GM21367 (cell line): ENCODE data around the gene SMCHD1.

Source experiments
- ATAC-seq: cut with Tn5 transposase; IDR thresholded peaks from one replicate; pipeline ENCODE4 v1.9.1; 2021; ENCODE audit not compliant: unreplicated experiment

Gene SMCHD1

DNA sequence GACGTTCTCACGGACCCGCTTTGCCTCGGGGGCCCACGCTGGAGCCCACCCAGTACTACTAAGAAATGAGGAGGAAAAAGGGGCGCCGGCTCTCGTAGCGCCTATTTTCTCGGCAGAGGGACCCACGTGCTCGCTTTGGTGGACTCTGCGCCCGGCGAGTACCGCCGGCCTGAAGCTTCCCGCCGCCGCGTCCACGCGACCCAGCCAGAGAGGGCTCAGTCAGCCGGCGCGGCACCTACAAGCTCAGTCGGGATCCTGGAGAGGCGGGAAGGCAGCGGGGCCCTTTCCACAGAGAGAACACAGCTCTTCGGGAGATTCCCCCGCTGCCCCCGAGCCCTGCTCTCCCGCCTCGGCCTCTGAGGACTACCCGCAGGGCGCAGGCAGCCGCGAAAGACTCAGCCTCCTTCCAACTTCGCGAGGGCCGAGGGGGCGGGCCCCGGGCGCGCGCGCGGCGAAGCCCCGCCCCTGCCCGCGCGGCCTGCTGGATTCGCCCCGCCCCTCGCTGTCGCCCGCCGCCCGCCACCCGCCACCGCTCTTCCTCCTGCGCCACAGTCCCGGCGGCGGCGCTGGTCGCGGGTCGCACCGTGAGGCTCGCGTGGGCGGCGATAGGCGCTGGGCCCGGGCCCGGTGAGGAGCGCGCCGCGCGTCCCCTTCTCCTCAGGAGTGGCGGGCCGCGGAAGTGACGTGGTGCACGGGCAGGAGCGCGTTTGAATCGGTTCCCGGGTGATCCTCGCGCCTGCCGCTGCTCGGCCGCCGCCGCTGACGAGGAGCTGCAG lies at the start of gene SMCHD1:
Gene SMCHD1, plus strand, starts transcription at position 549 of the 776 bp plus-strand sequence. CDS start 350 bp downstream, outside the sequence.
- ATAC-seq, result peak; percentile 62

DNA sequence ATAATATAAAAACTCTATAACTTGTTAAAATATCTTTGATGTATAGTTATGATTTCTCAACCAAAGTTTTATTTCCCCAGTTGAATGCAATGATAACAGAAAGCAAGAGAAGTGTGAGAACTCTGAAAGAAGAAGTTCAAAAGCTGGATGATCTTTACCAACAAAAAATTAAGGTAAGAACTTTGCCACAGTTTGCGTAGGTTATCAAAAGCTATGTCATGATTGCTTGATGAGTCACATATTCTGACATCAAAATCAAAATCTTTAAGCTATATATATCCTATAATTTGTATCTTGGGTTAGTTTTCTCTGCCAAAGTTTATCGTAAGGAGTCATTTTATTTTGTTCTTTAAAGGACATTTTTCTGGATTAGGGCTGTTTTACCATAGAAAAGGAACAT lies 49.2 kb upstream of the SMCHD1 start:
- no peak for ATAC-seq

GRCh38 chr18:2609604-2610003 lies 45.9 kb upstream of the SMCHD1 start:
- ATAC-seq, result no peak

DNA sequence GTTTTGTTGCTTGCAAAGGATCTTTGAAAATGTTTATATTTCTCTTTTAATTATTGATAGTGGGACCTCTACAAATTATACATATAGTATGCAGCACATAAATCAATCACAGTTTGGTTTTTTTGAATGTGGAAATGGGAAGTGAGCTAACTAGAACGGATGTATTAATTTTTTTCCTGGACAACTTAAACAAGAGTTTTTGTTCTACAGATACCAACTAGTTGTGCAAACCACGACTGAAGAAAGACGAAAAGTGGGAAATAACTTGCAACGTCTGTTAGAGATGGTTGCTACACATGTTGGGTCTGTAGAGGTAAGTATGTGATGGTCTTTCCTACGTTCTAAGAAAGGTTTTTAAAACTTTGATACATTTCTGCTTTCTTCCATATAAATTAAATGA lies 45.0 kb upstream of the SMCHD1 start:
- ATAC-seq, result no peak

- no peak for ATAC-seq
Measured at GRCh38 chr18:2612996-2613395, 42.5 kb upstream of the SMCHD1 start.

- ATAC-seq, result no peak
Measured at GRCh38 chr18:2617401-2617998, 38.0 kb upstream of the SMCHD1 start.

- no peak for ATAC-seq
Measured at GRCh38 chr18:2618009-2618408, 37.5 kb upstream of the SMCHD1 start.

GRCh38 chr18:2625217-2625616 lies 30.3 kb upstream of the SMCHD1 start:
- no peak for ATAC-seq

- no peak for ATAC-seq
Measured at GRCh38 chr18:2627821-2628276, 27.7 kb upstream of the SMCHD1 start.

GRCh38 chr18:2629003-2629402 lies 26.5 kb upstream of the SMCHD1 start:
- ATAC-seq, result no peak

DNA sequence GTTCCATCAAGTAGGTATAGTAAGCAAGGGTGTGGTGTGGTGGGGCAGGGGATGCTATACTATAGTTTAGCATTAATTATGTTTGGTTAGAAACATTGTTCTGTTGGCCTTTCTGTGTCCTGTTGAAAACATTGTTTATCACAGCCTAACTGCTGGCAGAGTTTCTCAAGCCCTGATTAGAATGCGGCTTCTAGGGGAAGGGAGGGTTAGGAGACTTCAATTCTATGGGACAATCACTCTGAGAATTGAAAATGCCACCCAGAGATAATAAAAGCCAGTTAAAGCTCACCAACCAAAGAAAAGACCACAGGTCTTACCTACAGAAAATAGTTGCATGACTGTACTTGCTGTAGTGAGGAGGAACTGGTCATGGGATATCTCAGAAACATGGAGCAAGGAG lies 19.9 kb upstream of the SMCHD1 start:
- ATAC-seq, result no peak

GRCh38 chr18:2636126-2636631 lies 19.3 kb upstream of the SMCHD1 start:
- ATAC-seq, result peak; percentile 3

DNA sequence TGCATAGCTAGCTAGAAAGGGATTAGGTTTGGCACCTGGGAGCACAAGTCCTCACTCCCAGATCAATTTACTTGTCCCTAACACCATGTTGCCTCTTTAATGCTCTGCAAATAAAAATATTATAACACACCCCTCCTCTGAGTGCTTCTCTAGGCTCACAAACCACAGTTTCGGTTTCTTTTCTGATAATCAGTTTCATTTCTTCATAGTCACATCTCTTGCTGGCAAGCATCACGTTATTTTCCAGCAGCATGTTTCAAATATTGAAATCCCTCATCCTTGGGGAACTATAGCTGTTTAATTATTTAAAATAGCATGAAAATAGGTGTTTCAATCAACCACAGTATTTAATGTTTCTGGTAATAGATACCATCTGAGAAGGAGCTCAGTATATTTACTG lies 13.9 kb upstream of the SMCHD1 start:
- ATAC-seq, result peak; percentile 55

- no peak for ATAC-seq
Measured at GRCh38 chr18:2642771-2643170, 12.8 kb upstream of the SMCHD1 start.

DNA sequence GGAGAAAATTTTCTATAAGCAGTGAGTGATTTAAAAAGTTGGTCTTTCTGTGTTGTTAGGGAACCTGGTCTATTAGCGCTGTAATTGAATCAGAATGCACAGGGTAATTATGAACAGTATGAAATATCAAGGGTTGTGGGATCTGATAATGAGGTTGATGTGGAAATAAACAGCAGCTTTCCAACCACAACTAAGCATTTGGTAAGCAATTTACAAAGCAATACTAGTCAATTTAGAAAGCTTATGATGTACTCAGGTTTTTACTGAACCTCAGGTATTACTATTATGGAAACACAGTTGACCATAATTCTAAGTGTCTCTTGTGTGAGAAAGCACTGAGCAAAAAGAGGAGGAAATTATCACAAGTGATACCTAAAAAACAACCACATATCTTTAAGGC lies 11.0 kb upstream of the SMCHD1 start:
- ATAC-seq, result no peak

- ATAC-seq, result no peak
Measured at GRCh38 chr18:2651981-2652380, 3.5 kb upstream of the SMCHD1 start.

DNA sequence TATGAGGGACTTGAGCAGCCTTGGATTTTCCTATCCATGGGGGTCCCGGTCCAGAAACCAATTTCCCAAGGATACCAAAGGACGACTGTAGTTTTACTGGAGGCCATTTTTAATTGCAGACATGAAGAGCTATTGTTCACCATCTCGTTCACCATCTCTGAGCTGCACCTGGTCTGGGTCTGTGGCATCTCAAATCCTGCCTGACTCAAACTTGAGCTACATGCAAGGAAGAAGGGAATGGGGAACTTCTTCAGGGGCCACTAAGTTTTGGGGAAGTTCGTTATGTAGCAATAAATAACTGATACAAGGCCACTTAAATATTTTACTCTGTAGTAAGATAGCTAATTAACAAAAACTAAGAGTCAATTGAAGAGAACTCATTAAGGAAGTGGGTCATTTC lies 2.1 kb upstream of the SMCHD1 start:
- no peak for ATAC-seq

GRCh38 chr18:2654169-2654927 lies 1.2 kb upstream of the SMCHD1 start:
- ATAC-seq, result no peak

GRCh38 chr18:2654928-2655177 lies 673 bp upstream of the SMCHD1 start:
- ATAC-seq, result peak; percentile 28

- ATAC-seq, result peak; percentile 25
Measured at GRCh38 chr18:2655954-2656236, 369 bp downstream of the SMCHD1 start.

DNA sequence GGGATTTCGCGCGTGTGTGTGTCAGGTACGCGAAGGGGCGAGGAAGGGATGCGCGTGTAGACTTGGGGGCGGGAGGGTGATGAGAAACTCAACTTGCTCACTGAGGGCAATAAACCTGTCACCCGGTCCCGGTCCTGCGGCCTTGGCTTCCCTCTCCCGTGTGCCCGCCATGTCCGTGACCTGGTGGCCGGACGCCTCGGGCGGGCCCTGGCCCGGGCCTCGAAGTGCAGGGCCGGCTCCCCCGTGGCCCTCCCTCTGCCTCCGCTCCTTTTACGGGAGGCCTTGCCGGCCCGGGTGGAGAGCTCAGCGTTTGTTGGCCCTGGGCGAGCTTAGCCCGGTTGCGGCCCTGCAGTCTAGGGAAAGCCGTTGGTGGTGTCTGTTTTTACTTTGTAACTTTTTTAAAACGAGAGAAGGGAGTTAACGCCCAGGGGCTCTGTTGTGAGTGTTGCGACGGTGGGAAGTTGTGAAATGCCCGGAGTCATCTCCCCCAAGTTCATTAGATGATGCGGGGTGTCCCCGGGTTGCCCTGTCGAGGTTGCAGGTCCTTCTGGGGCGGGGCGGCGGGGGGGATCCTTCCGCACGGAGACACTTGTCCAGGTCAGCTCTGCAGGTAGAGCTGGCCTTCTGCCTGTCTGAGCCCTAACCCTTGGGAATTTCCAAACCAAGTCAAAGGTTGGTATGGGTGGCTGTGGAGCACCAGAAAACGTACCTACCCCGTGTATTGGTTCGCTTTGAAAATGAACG lies 883 bp downstream of the SMCHD1 start:
- ATAC-seq, result peak; percentile 11
